Subcutaneous adipose tissue (tissue), 4 donors: ENCODE results near the gene OLFM2. TPM values are rescaled to one million over a fixed set of nuclear protein-coding genes. Genes with fewer than 3 reads are reported as not detected.

ENCODE experiments used
- CTCF ChIP-seq: fragments of 450-650 bp; IDR thresholded peaks from one replicate; pipeline ENCODE4 v1.5.1; 2016; ENCODE audit warnings: low read depth, mild to moderate bottlenecking, control low read depth, antibody characterized with exemption, moderate library complexity
- small RNA-seq: library from RNA; depleted of rRNA; stranded (forward); fragments of <200 nt; gene quantifications from one replicate; pipeline ENCODE3, GENCODE V24; 2016
- total RNA-seq, 4 donors: library from RNA; depleted of rRNA; stranded (reverse); fragments of >200 nt; gene quantifications; one replicate each; pipeline ENCODE4 v1.1.0, GENCODE V29; 2016

The OLFM2 gene
- total RNA-seq, 4 donors from 2014 or later, result 21.8 to 258 (median 57.7) TPM

GRCh38 chr19:9811139-9811538 is 125.2 kb downstream of the OLFM2 start:
- no peak for TF ChIP-seq CTCF

- TF ChIP-seq CTCF, result no peak
Measured at GRCh38 chr19:9808855-9809824, 127.2 kb downstream of the OLFM2 start.

- TF ChIP-seq CTCF, result no peak
Measured at GRCh38 chr19:9806803-9807202, 129.5 kb downstream of the OLFM2 start.

Small RNA genes within 50 kb of the gene (small RNA-seq; reads per million reads assigned to genes)
- gene RF00156, result not detected

Other genes with a start within 250 kb of the OLFM2 start
- gene ZNF846, start 167.8 kb downstream of the OLFM2 start, total RNA-seq, result 10 to 100 TPM; 11.7 to 24.4 (median 20.9) TPM
- 10 to 100 TPM; 12.6 to 25.6 (median 18.8) TPM for gene FBXL12, start 117.4 kb downstream of the OLFM2 start, total RNA-seq
- gene UBL5, start 108.6 kb downstream of the OLFM2 start, total RNA-seq, result 100 to 1,000 TPM; 403 to 678 (median 492) TPM
- gene PIN1, start 101.2 kb downstream of the OLFM2 start, total RNA-seq, result 100 to 1,000 TPM in 1 of 4 donors, 10 to 100 TPM in 3; 43.9 to 117 (median 80.5) TPM
- 10 to 100 TPM; 18.8 to 79.1 (median 35.0) TPM for gene COL5A3, start 74.0 kb upstream of the OLFM2 start, total RNA-seq
- 1 to 10 TPM in 1 of 4 donors, not detected in 3; 1.3 TPM for gene RDH8, start 77.0 kb upstream of the OLFM2 start, total RNA-seq
- 10 to 100 TPM in 3 of 4 donors, 1 to 10 TPM in 1; 8.6 to 36.7 (median 25.6) TPM for gene SHFL, start 149.8 kb upstream of the OLFM2 start, total RNA-seq
- gene ANGPTL6, start 166.2 kb upstream of the OLFM2 start, total RNA-seq, result under 1 TPM in 1 of 4 donors, not detected in 3; 0.85 TPM
- gene PPAN, start 169.8 kb upstream of the OLFM2 start, total RNA-seq, result 10 to 100 TPM; 14.2 to 31.8 (median 15.0) TPM
- gene P2RY11, start 175.2 kb upstream of the OLFM2 start, total RNA-seq, result 10 to 100 TPM in 1 of 4 donors, 1 to 10 TPM in 2, not detected in 1; 2.4 to 16.8 (median 5.7) TPM
- gene EIF3G, start 183.4 kb upstream of the OLFM2 start, total RNA-seq, result 100 to 1,000 TPM; 163 to 283 (median 235) TPM